Posterior cingulate gyrus (tissue), 11 donors: ENCODE data around the gene ZSWIM8.
"Not testable (repeated sequence)": the region's sequence is repeated elsewhere in the genome, so short reads cannot be mapped to it uniquely, and the experiment has no call there.

Source experiments
- DNase-seq, 10 donors: peaks; one replicate each; pipeline versions ENCODE4 v3.0.0 to v3.0.0-alpha.2; 2020 to 2021; ENCODE audit warnings: mixed read lengths in 3 of 10
- intact Hi-C: fragments of 100-400 bp; cut with DNase I; formaldehyde crosslinking; loops from one replicate; pipeline ENCODE4 v1.15.1; 2023

ZSWIM8 gene

DNA sequence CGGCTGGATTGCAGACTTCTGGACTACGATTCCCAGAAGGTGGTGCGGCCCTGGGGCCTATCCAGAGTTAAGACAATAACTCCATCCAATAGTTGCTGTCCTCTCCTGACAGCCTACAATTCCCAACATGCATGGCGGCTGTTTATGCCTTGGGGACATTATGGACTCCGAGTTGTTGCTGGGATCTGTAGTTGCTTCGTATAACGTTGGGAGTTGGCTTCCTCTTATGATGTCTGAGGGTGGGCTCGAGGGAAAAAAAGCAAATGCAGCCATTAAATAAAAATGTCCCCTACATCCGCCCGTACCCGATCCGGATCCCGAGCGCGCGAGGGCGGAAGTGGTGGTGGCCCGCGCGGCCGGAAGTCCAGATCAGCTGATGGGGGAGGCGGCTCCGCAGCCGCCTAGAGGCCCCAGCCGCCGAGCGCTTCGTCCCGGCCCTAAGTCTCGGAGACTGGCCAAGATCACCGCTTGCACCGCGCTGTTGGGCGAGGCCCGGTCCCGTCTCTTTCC is at the start of gene ZSWIM8:
Gene ZSWIM8 (plus strand): TSS at position 396 of the 510 bp plus-strand sequence. CDS start 273 bp downstream, outside the sequence.
- peak; percentile 83 to 97 (median 90) for DNase-seq
- intact Hi-C loops = loop anchor here (1.0 kb wide), 1 partner anchor 26 kb away; the partner anchor contains the start of gene NDST2

DNA sequence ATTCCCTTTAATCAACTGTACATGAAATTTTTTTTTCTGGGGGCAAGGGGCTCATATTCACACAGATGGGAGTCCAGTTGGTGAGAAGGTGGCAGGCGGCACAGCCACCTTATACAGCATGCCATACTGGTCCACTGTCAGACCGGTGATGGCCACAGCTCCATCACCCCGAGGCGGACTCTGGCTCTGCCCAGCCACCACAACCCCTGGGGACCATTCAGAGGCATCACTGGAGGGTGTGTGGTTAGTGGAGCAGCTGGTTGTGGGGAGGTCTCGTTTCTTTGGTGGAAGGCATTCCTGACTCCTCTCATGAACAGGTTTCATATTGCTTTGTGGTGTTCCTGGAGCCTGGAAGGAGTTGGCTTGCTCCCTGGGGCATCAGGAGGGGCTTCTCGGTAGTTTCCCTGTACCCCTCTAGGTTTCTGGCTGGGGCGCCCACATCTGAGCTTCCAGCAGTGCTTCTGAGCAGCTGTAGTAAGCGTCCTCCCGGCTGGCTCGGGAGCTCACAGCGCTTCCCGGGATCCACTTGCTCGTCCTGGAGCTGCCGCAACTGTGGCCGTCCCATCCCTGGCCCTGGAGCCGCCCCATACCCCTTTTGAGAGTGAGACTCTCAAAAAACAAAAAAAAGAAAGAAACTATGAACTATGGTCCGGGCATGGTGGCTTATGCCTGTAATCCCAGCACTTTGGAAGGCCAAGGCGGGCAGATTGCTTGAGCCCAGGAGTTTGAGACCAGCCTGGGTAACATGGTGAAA is 44.7 kb upstream of the ZSWIM8 start:
- DNase-seq, intact Hi-C loops: not testable (repeated sequence)

GRCh38 chr10:73742454-73742734 is 43.0 kb upstream of the ZSWIM8 start:
- intact Hi-C loops = no loop called here

GRCh38 chr10:73743327-73743904 is 42.0 kb upstream of the ZSWIM8 start:
- intact Hi-C loops = no loop called here
- no peak for DNase-seq

More at GRCh38 chr10:73742454-73742734, 43.0 kb upstream of the ZSWIM8 start:
- DNase-seq = no peak

- intact Hi-C loops = no loop called here
- DNase-seq = peak; percentile 92 to 99 (median 96)
Observed at GRCh38 chr10:73743905-73744663, 41.3 kb upstream of the ZSWIM8 start, which contains the start of gene SEC24C. TSS of gene SEC24C (plus strand) at chr10:73744372. CDS start at chr10:73746833, 2,461 bp downstream.

DNA sequence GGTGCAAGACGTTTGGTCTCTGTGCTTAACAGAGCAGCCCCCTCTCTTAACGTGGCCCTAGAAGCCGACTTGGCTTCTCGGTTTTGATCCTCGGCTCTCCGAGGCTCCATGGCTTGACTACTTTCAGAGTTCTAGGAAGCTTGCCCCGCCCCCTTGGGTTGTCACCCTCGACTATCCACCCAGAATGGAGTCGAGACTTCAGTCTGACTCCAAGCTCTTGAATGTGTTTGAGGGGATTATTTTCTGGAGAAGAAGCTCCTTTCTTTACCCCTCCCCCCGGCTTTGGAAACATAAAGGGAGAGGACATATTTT is 40.8 kb upstream of the ZSWIM8 start:
- DNase-seq = peak in 2 of 10 donors; percentile 6 to 26
- intact Hi-C loops = no loop called here

GRCh38 chr10:73746721-73747120 is 38.7 kb upstream of the ZSWIM8 start:
- no peak for DNase-seq
- intact Hi-C loops = no loop called here

GRCh38 chr10:73750819-73751218 is 34.6 kb upstream of the ZSWIM8 start:
- intact Hi-C loops = no loop called here
- DNase-seq = no peak

- intact Hi-C loops = no loop called here
- no peak for DNase-seq
Observed at GRCh38 chr10:73756183-73756582, 29.2 kb upstream of the ZSWIM8 start.

- intact Hi-C loops = no loop called here
- no peak for DNase-seq
Observed at GRCh38 chr10:73758704-73759511, 26.5 kb upstream of the ZSWIM8 start.

DNA sequence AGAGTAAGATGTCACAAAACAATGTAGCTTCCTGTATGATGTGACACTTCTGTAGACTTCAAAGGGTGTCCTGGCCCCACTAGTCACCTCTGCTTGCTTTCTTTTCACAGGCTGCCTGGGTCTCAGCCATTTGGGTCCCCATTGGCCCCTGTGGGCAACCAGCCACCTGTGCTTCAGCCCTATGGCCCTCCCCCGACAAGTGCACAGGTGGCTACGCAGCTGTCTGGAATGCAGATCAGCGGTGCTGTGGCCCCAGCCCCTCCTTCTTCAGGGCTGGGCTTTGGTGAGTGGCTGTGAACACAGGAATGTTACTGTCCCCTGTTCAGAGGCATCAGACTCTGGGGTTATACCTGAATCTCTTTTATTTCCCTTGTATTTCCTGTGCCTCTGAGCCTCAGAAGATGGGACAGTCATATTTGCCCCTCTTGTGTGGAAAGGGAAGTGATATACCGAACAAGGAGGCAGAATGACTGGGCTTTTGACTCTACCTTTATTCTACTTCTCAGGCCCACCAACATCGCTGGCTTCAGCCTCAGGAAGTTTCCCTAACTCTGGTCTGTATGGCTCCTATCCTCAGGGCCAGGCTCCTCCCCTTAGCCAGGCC is 25.8 kb upstream of the ZSWIM8 start:
- no peak for DNase-seq
- intact Hi-C loops = no loop called here

- intact Hi-C loops = no loop called here
- DNase-seq = no peak
Observed at GRCh38 chr10:73761781-73762180, 23.6 kb upstream of the ZSWIM8 start.

DNA sequence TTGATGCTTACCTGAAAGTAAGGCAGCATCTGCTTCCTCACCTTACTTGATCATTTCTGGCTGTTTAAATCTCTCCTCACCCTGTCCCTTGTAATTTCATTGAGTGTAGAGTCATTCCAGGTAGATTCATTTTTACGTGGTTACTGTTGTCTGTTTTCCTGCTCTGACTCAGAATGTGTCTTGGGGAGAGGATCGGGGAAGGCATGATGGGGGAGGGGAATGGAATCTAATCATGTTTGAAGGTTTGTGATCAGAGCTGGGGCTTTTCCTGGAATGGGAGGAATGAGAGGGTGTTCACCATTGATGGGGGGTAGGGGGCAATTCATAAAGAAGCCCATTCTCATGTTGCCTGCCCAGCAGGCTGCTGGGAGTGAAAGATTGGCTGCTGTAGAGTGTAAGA is 22.5 kb upstream of the ZSWIM8 start:
- intact Hi-C loops = no loop called here
- DNase-seq = no peak

- DNase-seq = no peak
- intact Hi-C loops = no loop called here
Observed at GRCh38 chr10:73763343-73763742, 22.1 kb upstream of the ZSWIM8 start.

GRCh38 chr10:73765066-73765465 is 20.3 kb upstream of the ZSWIM8 start:
- intact Hi-C loops = no loop called here
- no peak for DNase-seq

GRCh38 chr10:73768881-73769280 is 16.5 kb upstream of the ZSWIM8 start:
- peak in 1 of 10 donors; percentile 75 for DNase-seq
- intact Hi-C loops = no loop called here

DNA sequence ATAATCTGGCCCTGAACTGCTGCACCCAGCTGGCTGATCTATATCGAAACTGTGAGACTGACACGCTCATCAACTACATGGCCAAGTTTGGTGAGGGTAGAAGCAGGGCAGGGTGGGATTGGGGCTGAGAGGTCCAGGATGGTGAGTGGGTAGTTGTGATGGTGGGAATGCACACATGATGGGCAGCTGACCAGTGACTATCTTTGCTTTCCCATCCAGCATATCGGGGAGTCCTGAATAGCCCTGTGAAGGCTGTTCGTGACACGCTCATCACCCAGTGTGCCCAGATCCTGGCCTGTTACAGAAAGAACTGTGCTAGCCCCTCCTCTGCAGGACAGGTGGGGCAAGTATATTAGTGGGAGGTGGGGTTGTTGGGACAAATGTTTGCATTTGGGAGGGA is 16.0 kb upstream of the ZSWIM8 start:
- no peak for DNase-seq

DNA sequence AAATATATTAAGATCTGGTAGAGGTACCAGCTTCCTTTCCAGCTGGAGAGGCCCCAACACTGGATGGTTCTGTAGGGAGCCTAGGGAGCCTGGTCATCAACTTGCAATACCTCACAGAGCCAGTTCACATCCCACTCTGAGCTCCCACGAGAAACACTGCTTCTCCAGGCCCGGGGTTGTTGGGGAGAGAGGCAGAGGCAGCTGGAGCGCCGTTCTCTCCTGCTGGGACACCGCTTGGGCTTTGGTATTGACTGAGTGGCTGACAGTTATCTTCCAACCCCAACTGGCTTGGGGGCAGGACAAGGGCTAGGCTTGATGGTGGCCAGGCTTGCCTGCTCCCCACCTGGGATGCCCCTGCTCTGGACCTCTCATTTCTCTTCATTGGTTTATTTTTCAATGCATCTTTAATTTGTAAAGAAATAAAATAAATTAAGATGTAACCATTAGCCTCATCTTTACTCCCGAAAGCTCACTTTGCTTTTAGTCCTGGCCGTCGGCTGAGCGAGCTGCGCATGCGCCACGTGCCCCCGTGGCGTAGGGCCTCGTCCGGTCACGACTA is 13.6 kb upstream of the ZSWIM8 start:
- peak in 9 of 10 donors; percentile 81 to 98 (median 87) for DNase-seq

More for the DNA sequence above, 16.0 kb upstream of the ZSWIM8 start:
- intact Hi-C loops = no loop called here

DNA sequence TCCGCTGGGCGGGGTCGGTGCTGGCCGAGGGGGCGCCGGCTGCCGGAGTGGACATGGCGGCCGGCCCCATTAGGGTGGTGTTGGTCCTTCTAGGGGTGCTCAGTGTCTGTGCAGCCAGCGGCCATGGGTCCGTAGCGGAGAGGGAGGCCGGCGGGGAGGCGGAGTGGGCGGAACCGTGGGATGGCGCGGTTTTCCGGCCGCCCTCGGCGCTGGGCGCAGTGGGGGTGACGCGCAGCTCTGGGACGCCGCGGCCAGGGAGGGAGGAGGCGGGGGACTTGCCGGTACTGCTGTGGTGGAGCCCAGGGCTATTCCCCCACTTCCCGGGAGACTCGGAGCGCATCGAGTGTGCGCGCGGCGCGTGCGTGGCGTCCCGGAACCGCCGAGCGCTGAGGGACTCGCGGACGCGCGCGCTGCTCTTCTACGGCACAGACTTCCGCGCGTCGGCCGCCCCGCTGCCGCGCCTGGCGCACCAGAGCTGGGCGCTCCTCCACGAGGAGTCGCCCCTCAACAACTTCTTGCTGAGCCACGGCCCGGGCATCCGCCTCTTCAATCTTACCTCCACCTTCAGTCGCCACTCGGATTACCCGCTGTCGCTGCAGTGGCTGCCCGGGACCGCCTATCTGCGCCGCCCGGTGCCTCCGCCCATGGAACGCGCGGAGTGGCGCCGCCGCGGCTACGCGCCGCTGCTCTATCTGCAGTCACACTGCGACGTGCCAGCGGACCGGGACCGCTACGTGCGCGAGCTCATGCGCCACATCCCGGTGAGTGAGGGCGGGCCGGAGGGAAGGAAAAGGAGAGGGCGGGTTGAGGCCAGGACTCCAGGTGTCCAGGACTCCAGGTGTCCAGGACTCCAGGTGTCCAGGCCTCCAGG is 12.9 kb upstream of the ZSWIM8 start:
- DNase-seq = peak; percentile 39 to 96 (median 76)
- intact Hi-C loops = no loop called here

More for the DNA sequence above, 13.6 kb upstream of the ZSWIM8 start:
- intact Hi-C loops = no loop called here
